Measurements from ENCODE around the gene DTHD1. TPM values are rescaled to one million over a fixed set of nuclear protein-coding genes. Genes with fewer than 3 reads are reported as not detected.

The DTHD1 gene
- total RNA-seq, 1 experiment from 2014 or later = not detected

GRCh38 chr4:36308150-36308549, 26.7 kb downstream of the DTHD1 start:
- intact Hi-C loops (cut with micrococcal nuclease) = no loop called here
- Histone ChIP-seq H3K9me2 (replicated peaks; ENCODE audit: low read length) (no peaks in the 10 kb centered on the region), H3K27ac (ENCODE audit: low read length) (no peak overlapping the region), H3K36me3 (ENCODE audit: low read depth, low read length) (no peaks in the 10 kb centered on the region), H3K9ac (ENCODE audit: low read length) (no peak overlapping the region), H3K4me3 (ENCODE audit: low read length) (no peak overlapping the region), H3K4me1 (ENCODE audit: insufficient read depth, low read length) (no peaks in the 10 kb centered on the region), H2AFZ (ENCODE audit: low read length) (no peak overlapping the region), H4K20me1 (ENCODE audit: low read length) (no peaks in the 10 kb centered on the region), H3K9me3 (ENCODE audit: low read length) (no peaks in the 10 kb centered on the region), H3K79me2 (ENCODE audit: low read length) (no peaks in the 10 kb centered on the region), H3F3A (ENCODE audit: low read length, unreplicated experiment) (no peaks in the 10 kb centered on the region), H3K27me3 (ENCODE audit: low read length) (no peaks in the 10 kb centered on the region), H3K4me2 (ENCODE audit: low read length) (no peak overlapping the region)
- DNase-seq (no peak), ATAC-seq (no peak)
- ChIA-PET CTCF (no interaction called here), POLR2A (ENCODE audit: unreplicated experiment) (no interaction called here)
- no TSS peak for BruUV-seq (replicated peaks)
- TF ChIP-seq EZH2 (IDR thresholded peaks at IDR 0.05; ENCODE audit: low read length, unreplicated experiment) (no peak), CTCF (conservative IDR thresholded peaks at IDR 0.05; ENCODE audit: low read depth, low read length) (no peak)

GRCh38 chr4:36310216-36310615, 28.8 kb downstream of the DTHD1 start:
- no peaks in the 10 kb centered on the region for H3K9me2 ChIP-seq (replicated peaks; ENCODE audit: low read length)
- BruUV-seq (replicated peaks) = no TSS peak
- TF ChIP-seq EZH2phosphoT487 (IDR thresholded peaks at IDR 0.05; ENCODE audit: borderline replicate concordance, low read length) = no peak
- no peak for TF ChIP-seq CTCF (conservative IDR thresholded peaks at IDR 0.05; ENCODE audit: low read depth, low read length)
- no peak for TF ChIP-seq EZH2 (IDR thresholded peaks at IDR 0.05; ENCODE audit: low read length, unreplicated experiment)
- H3F3A ChIP-seq (ENCODE audit: low read length, unreplicated experiment) = no peaks in the 10 kb centered on the region
- no peak overlapping the region for H3K9ac ChIP-seq (ENCODE audit: low read length)
- no peak overlapping the region for H3K4me2 ChIP-seq (ENCODE audit: low read length)
- DNase-seq = no peak
- no peaks in the 10 kb centered on the region for H3K4me1 ChIP-seq (ENCODE audit: insufficient read depth, low read length)
- H2AFZ ChIP-seq (ENCODE audit: low read length) = no peak overlapping the region
- no peaks in the 10 kb centered on the region for H3K27me3 ChIP-seq (ENCODE audit: low read length)
- no peaks in the 10 kb centered on the region for H3K9me3 ChIP-seq (ENCODE audit: low read length)
- intact Hi-C loops (cut with micrococcal nuclease) = no loop called here
- H4K20me1 ChIP-seq (ENCODE audit: low read length) = no peaks in the 10 kb centered on the region
- ChIA-PET CTCF (no interaction called here), POLR2A (ENCODE audit: unreplicated experiment) (no interaction called here)
- no peak overlapping the region for H3K27ac ChIP-seq (ENCODE audit: low read length)
- no peaks in the 10 kb centered on the region for H3K36me3 ChIP-seq (ENCODE audit: low read depth, low read length)
- ATAC-seq = no peak
- no peaks in the 10 kb centered on the region for H3K79me2 ChIP-seq (ENCODE audit: low read length)
- no peak overlapping the region for H3K4me3 ChIP-seq (ENCODE audit: low read length)

GRCh38 chr4:36310793-36311192, 29.4 kb downstream of the DTHD1 start:
- no peak overlapping the region for H3K4me2 ChIP-seq (ENCODE audit: low read length)
- no peaks in the 10 kb centered on the region for H3K27me3 ChIP-seq (ENCODE audit: low read length)
- no peaks in the 10 kb centered on the region for H4K20me1 ChIP-seq (ENCODE audit: low read length)
- no peaks in the 10 kb centered on the region for H3F3A ChIP-seq (ENCODE audit: low read length, unreplicated experiment)
- H3K9me3 ChIP-seq (ENCODE audit: low read length) = no peaks in the 10 kb centered on the region
- POLR2A ChIA-PET (ENCODE audit: unreplicated experiment) = no interaction called here
- no TSS peak for BruUV-seq (replicated peaks)
- H3K79me2 ChIP-seq (ENCODE audit: low read length) = no peaks in the 10 kb centered on the region
- H3K4me3 ChIP-seq (ENCODE audit: low read length) = no peak overlapping the region
- no peaks in the 10 kb centered on the region for H3K4me1 ChIP-seq (ENCODE audit: insufficient read depth, low read length)
- CTCF ChIA-PET = no interaction called here
- H3K27ac ChIP-seq (ENCODE audit: low read length) = no peak overlapping the region
- ATAC-seq (no peak), DNase-seq (no peak)
- H3K9ac ChIP-seq (ENCODE audit: low read length) = no peak overlapping the region
- TF ChIP-seq EZH2phosphoT487 (IDR thresholded peaks at IDR 0.05; ENCODE audit: borderline replicate concordance, low read length) (no peak), CTCF (conservative IDR thresholded peaks at IDR 0.05; ENCODE audit: low read depth, low read length) (no peak), EZH2 (IDR thresholded peaks at IDR 0.05; ENCODE audit: low read length, unreplicated experiment) (no peak)
- no peaks in the 10 kb centered on the region for H3K36me3 ChIP-seq (ENCODE audit: low read depth, low read length)
- H2AFZ ChIP-seq (ENCODE audit: low read length) = no peak overlapping the region
- intact Hi-C loops (cut with micrococcal nuclease) = no loop called here
- H3K9me2 ChIP-seq (replicated peaks; ENCODE audit: low read length) = no peaks in the 10 kb centered on the region

All from PC-3 (cell line).